ENCODE measurements around the gene KLHL24. TPM values are rescaled to one million over a fixed set of nuclear protein-coding genes. Genes with fewer than 3 reads are reported as not detected.

The KLHL24 gene
- total and polyA plus RNA-seq, 2 of the 13 experiments (the other 11 are each of a cell fraction or from before 2014, with no cell fraction given), result 6.9 to 15.7 TPM

DNA sequence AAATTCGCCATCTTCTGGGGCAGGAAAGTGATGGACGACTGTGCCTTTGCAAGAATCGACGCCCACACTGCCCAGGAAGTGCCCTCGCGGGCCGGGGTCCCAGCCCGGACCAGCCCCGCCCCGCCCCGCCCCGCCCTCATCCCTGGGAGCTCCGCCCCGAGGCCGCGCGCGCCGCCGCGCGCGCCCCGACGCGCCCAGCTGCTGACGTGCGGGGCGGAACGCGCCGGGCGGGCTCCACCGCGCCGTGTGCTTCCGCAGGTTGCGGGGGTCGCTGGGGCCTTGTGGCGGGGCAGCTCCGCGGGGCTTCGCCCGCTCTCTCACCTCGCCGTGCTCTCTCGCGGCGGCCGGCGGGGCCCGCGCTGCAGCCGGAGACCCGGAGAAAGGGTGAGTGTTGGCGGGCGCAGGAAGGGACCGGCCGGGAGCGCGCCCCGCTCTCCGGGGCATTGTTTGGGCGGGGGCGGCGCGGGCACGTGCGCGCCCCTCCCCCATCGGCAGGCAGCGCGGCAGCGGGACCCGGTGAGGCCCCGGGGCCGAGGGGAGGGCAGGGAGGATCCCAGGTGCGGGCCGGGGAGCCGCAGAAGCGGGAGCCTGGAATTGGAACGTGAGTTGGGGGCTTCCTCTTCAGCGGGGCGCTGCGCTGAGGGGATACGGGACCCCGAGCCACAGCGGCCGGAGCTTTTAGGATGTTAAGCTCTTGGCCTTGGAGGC is 62.3 kb downstream of the KLHL24 start, which contains the start of gene YEATS2 (continued):
- TF ChIP-seq, protein P1, sequence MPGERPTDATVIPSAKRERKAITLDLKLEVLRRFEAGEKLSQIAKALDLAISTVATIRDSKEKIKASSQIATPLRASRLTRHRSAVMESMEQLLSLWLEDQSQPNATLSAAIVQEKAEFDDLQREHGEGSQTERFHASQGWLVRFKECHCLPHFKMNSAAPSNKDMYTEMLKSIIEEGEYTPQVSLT (CRISPR knock-in tag; IDR thresholded peaks at IDR 0.05; ENCODE audit: borderline replicate concordance, low read depth), result no peak; the same call in 1 of the 2 replicates
- no peak for TF ChIP-seq HCFC1 (IDR thresholded peaks at IDR 0.05; ENCODE audit: low read depth, low read length)
- TF ChIP-seq, protein P2, sequence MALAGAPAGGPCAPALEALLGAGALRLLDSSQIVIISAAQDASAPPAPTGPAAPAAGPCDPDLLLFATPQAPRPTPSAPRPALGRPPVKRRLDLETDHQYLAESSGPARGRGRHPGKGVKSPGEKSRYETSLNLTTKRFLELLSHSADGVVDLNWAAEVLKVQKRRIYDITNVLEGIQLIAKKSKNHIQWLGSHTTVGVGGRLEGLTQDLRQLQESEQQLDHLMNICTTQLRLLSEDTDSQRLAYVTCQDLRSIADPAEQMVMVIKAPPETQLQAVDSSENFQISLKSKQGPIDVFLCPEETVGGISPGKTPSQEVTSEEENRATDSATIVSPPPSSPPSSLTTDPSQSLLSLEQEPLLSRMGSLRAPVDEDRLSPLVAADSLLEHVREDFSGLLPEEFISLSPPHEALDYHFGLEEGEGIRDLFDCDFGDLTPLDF (CRISPR knock-in tag; IDR thresholded peaks at IDR 0.05), result no peak
- peak; percentile 64 for TF ChIP-seq ZNF766 (CRISPR knock-in tag; IDR thresholded peaks at IDR 0.05; ENCODE audit: borderline replicate concordance)
- TF ChIP-seq NR2C2 (CRISPR knock-in tag; IDR thresholded peaks at IDR 0.05; ENCODE audit: borderline replicate concordance), result peak; percentile 38; the same call in 1 of the 2 replicates
- TF ChIP-seq ZNF230 (CRISPR knock-in tag; IDR thresholded peaks at IDR 0.05), result no peak
- TF ChIP-seq NFIC (IDR thresholded peaks at IDR 0.05; ENCODE audit: low read length), result no peak
- TF ChIP-seq, protein P3, sequence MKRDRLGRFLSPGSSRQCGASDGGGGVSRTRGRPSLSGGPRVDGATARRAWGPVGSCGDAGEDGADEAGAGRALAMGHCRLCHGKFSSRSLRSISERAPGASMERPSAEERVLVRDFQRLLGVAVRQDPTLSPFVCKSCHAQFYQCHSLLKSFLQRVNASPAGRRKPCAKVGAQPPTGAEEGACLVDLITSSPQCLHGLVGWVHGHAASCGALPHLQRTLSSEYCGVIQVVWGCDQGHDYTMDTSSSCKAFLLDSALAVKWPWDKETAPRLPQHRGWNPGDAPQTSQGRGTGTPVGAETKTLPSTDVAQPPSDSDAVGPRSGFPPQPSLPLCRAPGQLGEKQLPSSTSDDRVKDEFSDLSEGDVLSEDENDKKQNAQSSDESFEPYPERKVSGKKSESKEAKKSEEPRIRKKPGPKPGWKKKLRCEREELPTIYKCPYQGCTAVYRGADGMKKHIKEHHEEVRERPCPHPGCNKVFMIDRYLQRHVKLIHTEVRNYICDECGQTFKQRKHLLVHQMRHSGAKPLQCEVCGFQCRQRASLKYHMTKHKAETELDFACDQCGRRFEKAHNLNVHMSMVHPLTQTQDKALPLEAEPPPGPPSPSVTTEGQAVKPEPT (CRISPR knock-in tag; IDR thresholded peaks at IDR 0.05; ENCODE audit: low read depth), result no peak
- TF ChIP-seq, protein P4, sequence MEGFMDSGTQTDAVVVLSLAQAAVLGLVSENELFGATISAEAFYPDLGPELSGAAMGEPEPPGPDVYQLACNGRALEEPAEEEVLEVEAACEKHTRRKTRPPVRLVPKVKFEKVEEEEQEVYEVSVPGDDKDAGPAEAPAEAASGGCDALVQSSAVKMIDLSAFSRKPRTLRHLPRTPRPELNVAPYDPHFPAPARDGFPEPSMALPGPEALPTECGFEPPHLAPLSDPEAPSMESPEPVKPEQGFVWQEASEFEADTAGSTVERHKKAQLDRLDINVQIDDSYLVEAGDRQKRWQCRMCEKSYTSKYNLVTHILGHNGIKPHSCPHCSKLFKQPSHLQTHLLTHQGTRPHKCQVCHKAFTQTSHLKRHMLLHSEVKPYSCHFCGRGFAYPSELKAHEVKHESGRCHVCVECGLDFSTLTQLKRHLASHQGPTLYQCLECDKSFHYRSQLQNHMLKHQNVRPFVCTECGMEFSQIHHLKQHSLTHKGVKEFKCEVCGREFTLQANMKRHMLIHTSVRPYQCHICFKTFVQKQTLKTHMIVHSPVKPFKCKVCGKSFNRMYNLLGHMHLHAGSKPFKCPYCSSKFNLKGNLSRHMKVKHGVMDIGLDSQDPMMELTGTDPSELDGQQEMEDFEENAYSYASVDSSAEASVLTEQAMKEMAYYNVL (CRISPR knock-in tag; IDR thresholded peaks at IDR 0.05; ENCODE audit: borderline replicate concordance), result no peak
- TF ChIP-seq ATRX (CRISPR knock-in tag; IDR thresholded peaks at IDR 0.05; ENCODE audit: borderline replicate concordance), result no peak
- TF ChIP-seq ZEB1 (IDR thresholded peaks at IDR 0.05; ENCODE audit: insufficient replicate concordance, low read depth), result no peak
- no peak for TF ChIP-seq PCBP2 (optimal IDR thresholded peaks at IDR 0.05; ENCODE audit: low read depth, low read length, poor library complexity, severe bottlenecking)
- TF ChIP-seq, protein P5, sequence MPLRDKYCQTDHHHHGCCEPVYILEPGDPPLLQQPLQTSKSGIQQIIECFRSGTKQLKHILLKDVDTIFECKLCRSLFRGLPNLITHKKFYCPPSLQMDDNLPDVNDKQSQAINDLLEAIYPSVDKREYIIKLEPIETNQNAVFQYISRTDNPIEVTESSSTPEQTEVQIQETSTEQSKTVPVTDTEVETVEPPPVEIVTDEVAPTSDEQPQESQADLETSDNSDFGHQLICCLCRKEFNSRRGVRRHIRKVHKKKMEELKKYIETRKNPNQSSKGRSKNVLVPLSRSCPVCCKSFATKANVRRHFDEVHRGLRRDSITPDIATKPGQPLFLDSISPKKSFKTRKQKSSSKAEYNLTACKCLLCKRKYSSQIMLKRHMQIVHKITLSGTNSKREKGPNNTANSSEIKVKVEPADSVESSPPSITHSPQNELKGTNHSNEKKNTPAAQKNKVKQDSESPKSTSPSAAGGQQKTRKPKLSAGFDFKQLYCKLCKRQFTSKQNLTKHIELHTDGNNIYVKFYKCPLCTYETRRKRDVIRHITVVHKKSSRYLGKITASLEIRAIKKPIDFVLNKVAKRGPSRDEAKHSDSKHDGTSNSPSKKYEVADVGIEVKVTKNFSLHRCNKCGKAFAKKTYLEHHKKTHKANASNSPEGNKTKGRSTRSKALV (CRISPR knock-in tag; IDR thresholded peaks at IDR 0.05), result no peak
- no peak for TF ChIP-seq DPF2 (CRISPR knock-in tag; IDR thresholded peaks at IDR 0.05; ENCODE audit: borderline replicate concordance, low read depth)
- TF ChIP-seq REL (CRISPR knock-in tag; conservative IDR thresholded peaks at IDR 0.05), result no peak
- TF ChIP-seq, protein P6, sequence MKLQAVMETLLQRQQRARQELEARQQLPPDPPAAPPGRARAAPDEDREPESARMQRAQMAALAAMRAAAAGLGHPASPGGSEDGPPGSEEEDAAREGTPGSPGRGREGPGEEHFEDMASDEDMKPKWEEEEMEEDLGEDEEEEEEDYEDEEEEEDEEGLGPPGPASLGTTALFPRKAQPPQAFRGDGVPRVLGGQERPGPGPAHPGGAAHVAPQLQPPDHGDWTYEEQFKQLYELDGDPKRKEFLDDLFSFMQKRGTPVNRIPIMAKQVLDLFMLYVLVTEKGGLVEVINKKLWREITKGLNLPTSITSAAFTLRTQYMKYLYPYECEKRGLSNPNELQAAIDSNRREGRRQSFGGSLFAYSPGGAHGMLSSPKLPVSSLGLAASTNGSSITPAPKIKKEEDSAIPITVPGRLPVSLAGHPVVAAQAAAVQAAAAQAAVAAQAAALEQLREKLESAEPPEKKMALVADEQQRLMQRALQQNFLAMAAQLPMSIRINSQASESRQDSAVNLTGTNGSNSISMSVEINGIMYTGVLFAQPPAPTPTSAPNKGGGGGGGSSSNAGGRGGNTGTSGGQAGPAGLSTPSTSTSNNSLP (IDR thresholded peaks at IDR 0.05; ENCODE audit: low read depth, low read length), result no peak
- TF ChIP-seq CENPX (CRISPR knock-in tag; IDR thresholded peaks at IDR 0.05), result no peak

Measured in HepG2 (cell line).